ENCODE measurements around the gene DST. TPM values are rescaled to one million over a fixed set of nuclear protein-coding genes. Genes with fewer than 3 reads are reported as not detected.

DST gene
- total RNA-seq, 1 experiment from 2014 or later, result 144 TPM

- BruUV-seq (replicated peaks), result no TSS peak
- Histone ChIP-seq H3K4me2 (ENCODE audit: low read length) (no peak overlapping the region), H3K27me3 (ENCODE audit: insufficient read depth, low read length) (no peaks in the 10 kb centered on the region), H3K79me2 (ENCODE audit: insufficient read depth, low read length) (no peaks in the 10 kb centered on the region), H3K4me1 (ENCODE audit: control insufficient read depth in 1 of 2, insufficient read depth in 2 of 2, low read length in 2 of 2) (no peaks in the 10 kb centered on the region), H3K36me3 (ENCODE audit: control insufficient read depth in 1 of 2, insufficient read depth in 2 of 2, low read length in 2 of 2) (no peaks in the 10 kb centered on the region), H3K9me2 (ENCODE audit: insufficient read depth) (no peaks in the 10 kb centered on the region), H3K4me3 (replicated peaks in 1 of 2; ENCODE audit: low read depth in 1 of 2, low read length in 2 of 2) (no peak overlapping the region), H3K9ac (ENCODE audit: low read length) (no peak overlapping the region), H2AFZ (ENCODE audit: low read depth, low read length, poor library complexity, severe bottlenecking) (no peak overlapping the region), H4K20me1 (ENCODE audit: insufficient read depth) (no peaks in the 10 kb centered on the region), H3K27ac (ENCODE audit: low read depth, low read length) (no peak overlapping the region), H3K9me3 (ENCODE audit: control insufficient read depth in 1 of 2, insufficient read depth in 1 of 2, low read depth in 1 of 2, low read length in 2 of 2) (peaks cover 0 to 5% of the 10 kb centered on the region in 2 experiments; a peak in 1 of 4 replicates)
- POLR2A ChIA-PET, result no interaction called here
- RAD21 ChIA-PET (ENCODE audit: low non-redundant PET in 1 of 2, low total read pairs in 2 of 2, uncharacterized antibody in 2 of 2, unreplicated experiment in 2 of 2), result no interaction called here
- DNase-seq (ENCODE audit: low read depth, low spot score) (no peak), ATAC-seq (no peak)
- intact Hi-C loops (cut with micrococcal nuclease), result no loop called here
- TF ChIP-seq RAD21 (IDR thresholded peaks at IDR 0.05; ENCODE audit: low read depth) (no peak), POLR2AphosphoS5 (IDR thresholded peaks at IDR 0.05; ENCODE audit: low read depth, low read length) (no peak), ZNF274 (IDR thresholded peaks at IDR 0.05; ENCODE audit: low read depth, low read length) (no peak), TCF7L2 (IDR thresholded peaks at IDR 0.05; ENCODE audit: borderline replicate concordance, extremely low read depth, insufficient read depth, insufficient read length) (no peak), CBX3 (IDR thresholded peaks at IDR 0.05; ENCODE audit: low read depth) (no peak), SP1 (IDR thresholded peaks at IDR 0.05; ENCODE audit: low read depth) (no peak), EZH2 (IDR thresholded peaks at IDR 0.05) (no peak), EZH2phosphoT487 (IDR thresholded peaks at IDR 0.05; ENCODE audit: borderline replicate concordance) (no peak), YY1 (IDR thresholded peaks at IDR 0.05; ENCODE audit: extremely low read depth, insufficient replicate concordance, low read depth, low read length) (no peak), POLR2A (IDR thresholded peaks at IDR 0.05; ENCODE audit: borderline replicate concordance, extremely low read depth, insufficient read depth, insufficient read length) (no peak), SIN3A (IDR thresholded peaks at IDR 0.05; ENCODE audit: low read depth) (no peak), MAX (IDR thresholded peaks at IDR 0.05) (no peak), REST (IDR thresholded peaks at IDR 0.05; ENCODE audit: low read depth) (no peak), ELF1 (IDR thresholded peaks at IDR 0.05; ENCODE audit: borderline replicate concordance, low read depth) (no peak), ATF3 (IDR thresholded peaks at IDR 0.05) (no peak), CEBPB (IDR thresholded peaks at IDR 0.05; ENCODE audit: low read depth) (no peak), SRF (IDR thresholded peaks at IDR 0.05; ENCODE audit: low read depth) (no peak), EGR1 (IDR thresholded peaks at IDR 0.05; ENCODE audit: low read depth) (no peak)
- TF ChIP-seq, protein P1, sequence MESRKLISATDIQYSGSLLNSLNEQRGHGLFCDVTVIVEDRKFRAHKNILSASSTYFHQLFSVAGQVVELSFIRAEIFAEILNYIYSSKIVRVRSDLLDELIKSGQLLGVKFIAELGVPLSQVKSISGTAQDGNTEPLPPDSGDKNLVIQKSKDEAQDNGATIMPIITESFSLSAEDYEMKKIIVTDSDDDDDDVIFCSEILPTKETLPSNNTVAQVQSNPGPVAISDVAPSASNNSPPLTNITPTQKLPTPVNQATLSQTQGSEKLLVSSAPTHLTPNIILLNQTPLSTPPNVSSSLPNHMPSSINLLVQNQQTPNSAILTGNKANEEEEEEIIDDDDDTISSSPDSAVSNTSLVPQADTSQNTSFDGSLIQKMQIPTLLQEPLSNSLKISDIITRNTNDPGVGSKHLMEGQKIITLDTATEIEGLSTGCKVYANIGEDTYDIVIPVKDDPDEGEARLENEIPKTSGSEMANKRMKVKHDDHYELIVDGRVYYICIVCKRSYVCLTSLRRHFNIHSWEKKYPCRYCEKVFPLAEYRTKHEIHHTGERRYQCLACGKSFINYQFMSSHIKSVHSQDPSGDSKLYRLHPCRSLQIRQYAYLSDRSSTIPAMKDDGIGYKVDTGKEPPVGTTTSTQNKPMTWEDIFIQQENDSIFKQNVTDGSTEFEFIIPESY (IDR thresholded peaks at IDR 0.05; ENCODE audit: extremely low read depth, insufficient replicate concordance, low read length), result no peak
- CTCF ChIA-PET, result no interaction called here
These were observed 207.4 kb downstream of the DST start for GRCh38 chr6:56435326-56435725.
